NB4 (cell line): ENCODE measurements around the gene CNR1.

Experiments used
- MYC ChIP-seq: IDR thresholded peaks from 2 replicates; pipeline ENCODE4 v1.6.1; 2011; ENCODE audit warnings: low read depth, low read length
- POLR2A ChIP-seq: IDR thresholded peaks from 2 replicates; pipeline ENCODE4 v1.6.1; 2011; ENCODE audit warnings: mild to moderate bottlenecking; ENCODE audit not compliant: insufficient read length; ENCODE audit errors: extremely low read depth
- TF ChIP-seq, protein P1 (sequence below): IDR thresholded peaks from one replicate; pipeline ENCODE4 v1.5.1; 2012; ENCODE audit warnings: low read depth, low read length
- TF ChIP-seq, protein P2 (sequence below): IDR thresholded peaks from 2 replicates; pipeline ENCODE4 v1.6.1; 2011; ENCODE audit warnings: low read depth, low read length

DNA sequence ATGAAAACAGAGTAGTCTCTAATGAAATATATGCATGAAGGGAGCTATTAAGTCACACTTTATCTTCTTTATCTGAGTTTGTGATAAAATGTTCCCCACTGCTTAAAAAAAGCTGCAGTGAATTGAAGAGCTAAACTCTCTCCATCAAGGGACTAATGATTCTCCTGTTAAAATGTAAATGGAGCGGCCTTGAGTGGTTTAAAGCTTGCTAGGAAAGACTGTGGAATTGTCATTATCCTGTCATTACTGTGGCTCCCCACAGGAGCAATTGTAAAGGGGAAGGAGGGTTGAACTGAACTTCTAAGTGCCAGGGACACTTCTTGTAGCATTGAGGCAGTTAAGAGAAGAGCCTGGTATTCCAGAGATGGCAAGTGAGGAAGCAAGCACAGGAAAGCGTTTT, 17.3 kb upstream of the CNR1 start:
- TF ChIP-seq, protein P1, sequence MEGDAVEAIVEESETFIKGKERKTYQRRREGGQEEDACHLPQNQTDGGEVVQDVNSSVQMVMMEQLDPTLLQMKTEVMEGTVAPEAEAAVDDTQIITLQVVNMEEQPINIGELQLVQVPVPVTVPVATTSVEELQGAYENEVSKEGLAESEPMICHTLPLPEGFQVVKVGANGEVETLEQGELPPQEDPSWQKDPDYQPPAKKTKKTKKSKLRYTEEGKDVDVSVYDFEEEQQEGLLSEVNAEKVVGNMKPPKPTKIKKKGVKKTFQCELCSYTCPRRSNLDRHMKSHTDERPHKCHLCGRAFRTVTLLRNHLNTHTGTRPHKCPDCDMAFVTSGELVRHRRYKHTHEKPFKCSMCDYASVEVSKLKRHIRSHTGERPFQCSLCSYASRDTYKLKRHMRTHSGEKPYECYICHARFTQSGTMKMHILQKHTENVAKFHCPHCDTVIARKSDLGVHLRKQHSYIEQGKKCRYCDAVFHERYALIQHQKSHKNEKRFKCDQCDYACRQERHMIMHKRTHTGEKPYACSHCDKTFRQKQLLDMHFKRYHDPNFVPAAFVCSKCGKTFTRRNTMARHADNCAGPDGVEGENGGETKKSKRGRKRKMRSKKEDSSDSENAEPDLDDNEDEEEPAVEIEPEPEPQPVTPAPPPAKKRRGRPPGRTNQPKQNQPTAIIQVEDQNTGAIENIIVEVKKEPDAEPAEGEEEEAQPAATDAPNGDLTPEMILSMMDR = no peak
- TF ChIP-seq POLR2A (no peak), MYC (no peak)
- TF ChIP-seq, protein P2, sequence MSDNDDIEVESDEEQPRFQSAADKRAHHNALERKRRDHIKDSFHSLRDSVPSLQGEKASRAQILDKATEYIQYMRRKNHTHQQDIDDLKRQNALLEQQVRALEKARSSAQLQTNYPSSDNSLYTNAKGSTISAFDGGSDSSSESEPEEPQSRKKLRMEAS = no peak
